Measurements from ENCODE around the gene RAB31.

The RAB31 gene

DNA sequence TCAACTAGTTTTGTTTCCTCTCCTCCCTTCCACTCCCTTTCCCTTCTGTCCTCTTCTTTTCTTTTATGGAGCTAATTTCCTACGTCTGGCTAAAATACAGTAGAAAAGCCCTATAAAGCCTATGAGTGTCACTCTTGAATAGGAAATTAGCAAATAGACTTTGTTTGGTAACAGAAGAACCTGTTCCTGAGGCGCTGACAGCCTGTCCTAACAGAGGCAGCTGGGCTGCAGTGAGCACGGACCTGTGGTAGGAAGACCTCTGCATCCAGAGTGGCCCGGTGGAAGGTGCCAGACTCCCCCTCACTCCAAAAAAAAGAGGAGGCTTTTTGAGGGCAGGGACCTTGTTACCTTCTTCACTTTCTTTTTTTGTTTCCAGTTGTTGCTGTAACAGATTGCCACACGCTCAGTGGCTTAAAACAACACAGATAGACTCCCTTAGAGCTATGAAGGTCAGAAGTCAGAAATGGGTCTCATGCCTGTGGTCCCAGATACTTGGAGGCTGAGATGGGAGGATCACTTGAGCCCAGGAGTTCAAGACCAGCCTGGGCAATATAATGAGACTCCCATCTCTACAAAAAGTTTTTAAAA is 96.5 kb downstream of the RAB31 start:
- DNase-seq (ENCODE audit: low read depth) = no peak
- H3K4me3 ChIP-seq (ENCODE audit: low read depth, low read length) = no peak overlapping the region

DNA sequence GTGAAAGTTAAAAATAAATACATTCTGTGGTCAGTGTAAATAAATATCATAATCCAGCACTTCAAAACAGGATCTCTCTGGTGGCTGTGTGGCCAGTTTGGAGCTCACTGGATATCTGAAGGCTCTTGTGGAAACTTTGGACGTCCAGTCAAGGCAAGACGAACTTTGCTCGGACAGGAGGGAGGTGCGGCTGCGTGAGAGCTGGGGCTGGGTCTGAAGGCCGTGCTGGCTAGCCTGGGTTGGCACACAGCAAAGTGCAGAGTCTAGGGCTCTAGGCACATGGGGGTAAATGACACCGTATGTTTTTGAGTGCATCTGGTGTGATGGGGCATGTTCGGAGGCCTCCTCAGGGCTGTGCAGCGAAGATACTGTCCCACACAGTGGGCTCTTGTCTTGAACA is 98.8 kb downstream of the RAB31 start:
- no peak for DNase-seq (ENCODE audit: low read depth)
- H3K4me3 ChIP-seq (ENCODE audit: low read depth, low read length) = no peak overlapping the region

DNA sequence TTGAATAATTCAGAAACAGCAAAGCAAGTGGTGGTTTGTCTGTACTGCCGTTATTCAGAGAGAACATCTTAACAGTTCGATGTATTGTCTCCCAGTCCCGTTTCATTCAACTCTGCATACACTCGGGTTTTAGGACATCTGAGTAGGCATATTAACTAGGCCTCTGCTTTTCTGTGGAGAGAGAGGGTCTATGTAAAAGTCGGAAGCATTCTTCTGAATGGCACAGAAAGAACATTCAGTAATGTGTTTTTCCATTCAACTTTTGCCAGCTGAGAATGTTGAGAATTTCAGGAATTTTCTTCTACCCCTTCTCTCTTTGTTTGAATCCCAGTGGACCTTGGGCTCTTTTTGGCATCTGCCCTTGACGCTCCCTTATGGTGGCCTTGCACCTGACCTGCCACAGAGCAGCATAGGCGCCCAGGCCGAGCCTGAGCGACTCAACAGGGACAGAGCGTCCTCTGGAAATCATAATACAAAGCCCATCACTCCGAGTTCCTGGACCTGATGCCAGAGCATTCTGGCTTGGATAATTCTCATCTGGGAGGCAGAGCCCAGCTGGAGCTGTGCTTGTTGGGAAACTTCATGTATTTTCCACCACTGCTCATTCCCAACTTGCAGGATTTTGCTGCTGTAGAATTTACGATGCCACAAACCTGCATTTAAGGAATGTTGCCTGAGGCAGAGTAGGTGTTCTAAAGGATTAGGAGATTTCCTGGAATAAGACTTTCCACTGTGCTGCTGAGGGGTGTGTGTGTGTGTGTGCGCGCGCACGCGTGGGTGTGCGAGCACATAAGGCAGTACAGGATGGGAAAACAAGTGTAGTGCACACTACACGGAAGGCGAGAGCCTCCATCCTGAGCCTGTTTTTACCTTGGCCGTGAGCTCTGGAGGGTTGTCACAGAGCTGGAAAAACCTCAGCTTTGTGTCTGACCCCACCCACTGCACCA is 100.5 kb downstream of the RAB31 start:
- no peak overlapping the region for H3K4me3 ChIP-seq (ENCODE audit: low read depth, low read length)
- DNase-seq (ENCODE audit: low read depth) = no peak

DNA sequence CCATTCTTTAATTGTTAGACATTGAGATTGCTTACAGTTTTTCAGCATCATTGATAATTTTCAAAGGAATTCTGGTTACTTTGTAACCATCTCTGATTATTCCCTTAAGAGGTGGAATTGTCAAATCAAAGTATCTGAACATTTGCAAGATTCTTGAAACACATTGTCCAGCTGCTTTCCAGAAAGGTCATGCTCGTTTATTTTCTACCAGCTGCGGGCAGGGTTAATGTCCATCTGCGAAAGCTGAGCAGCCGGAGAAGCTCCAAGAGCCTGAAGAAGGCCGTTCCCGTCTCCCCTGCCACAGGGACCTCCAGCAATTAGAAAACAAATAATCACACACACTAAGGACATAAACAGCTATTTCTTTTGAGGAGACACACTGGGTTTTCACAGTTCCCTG is 101.6 kb downstream of the RAB31 start:
- H3K4me3 ChIP-seq (ENCODE audit: low read depth, low read length) = no peak overlapping the region
- DNase-seq (ENCODE audit: low read depth) = no peak

DNA sequence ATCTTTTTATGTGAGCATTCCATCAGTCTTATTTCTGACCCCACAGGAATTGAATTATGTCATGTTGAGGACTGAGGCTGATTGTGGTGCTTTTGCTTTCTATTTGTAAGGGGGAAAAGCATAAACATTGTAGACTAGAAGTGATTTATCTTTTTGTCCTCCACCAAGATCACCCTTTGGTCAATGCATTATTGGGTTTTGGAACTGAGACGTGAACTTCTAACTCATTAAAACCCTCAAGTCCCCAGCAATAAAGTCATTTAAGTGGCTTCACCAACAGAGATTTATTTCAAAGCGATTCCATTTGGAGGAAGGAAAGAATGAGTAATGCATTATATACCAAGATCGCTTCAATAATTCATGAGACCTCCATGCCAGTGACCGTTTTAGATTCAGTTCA is 102.2 kb downstream of the RAB31 start:
- H3K4me3 ChIP-seq (ENCODE audit: low read depth, low read length) = no peak overlapping the region
- no peak for DNase-seq (ENCODE audit: low read depth)

DNA sequence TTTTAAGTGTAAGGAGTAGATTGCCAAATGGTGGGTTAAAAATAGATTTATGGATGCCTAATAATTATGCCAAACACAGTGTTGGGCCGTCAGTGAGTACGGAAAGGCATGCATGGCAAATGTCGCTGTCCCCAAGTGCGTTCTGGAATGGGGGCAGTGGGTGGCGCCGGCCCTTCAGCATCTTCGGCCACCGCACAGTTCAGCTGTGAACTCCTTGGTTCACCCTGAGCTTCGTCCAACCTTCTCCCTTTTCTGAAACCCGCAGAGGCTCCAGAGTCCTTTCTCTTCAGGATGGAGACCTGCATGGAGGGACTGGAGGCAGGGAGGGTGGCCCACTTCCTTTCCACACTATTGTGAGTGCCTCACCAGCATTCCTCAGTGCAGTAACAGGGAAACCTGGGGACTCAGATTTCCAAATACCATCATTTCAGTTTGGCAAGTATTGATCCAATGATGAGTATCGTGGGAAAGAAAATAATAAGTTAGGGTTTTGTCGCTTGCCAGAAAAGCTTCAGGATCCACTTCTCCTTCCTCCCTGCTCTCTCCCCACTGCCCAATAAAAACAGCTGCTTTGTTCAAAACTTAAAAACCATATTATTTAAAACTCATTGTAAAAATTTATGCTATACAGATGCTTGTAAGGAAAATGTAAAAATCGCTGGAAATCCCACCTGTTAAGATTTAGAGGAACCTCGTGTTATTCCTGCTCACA is 103.0 kb downstream of the RAB31 start:
- no peak overlapping the region for H3K4me3 ChIP-seq (ENCODE audit: low read depth, low read length)
- DNase-seq (ENCODE audit: low read depth) = no peak

DNA sequence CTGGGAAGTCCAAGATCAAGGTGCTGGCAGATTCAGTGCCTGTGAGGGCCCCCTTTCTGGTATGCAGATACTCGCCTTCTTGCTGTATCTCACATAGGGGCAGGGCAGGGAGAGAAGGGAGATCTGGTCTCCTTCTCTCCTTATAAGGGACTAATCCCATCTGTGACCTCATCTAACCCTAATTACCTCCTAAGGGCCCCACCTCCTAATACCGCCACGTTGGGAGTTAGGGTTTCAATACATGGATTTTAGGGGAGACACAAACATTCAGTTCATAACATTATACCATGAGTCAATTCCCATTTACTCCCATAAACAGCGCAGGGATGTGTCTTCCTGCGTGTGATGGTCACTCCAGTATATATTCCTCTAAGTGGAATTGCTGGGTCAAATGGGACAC is 103.9 kb downstream of the RAB31 start:
- no peak overlapping the region for H3K4me3 ChIP-seq (ENCODE audit: low read depth, low read length)
- DNase-seq (ENCODE audit: low read depth) = no peak

DNA sequence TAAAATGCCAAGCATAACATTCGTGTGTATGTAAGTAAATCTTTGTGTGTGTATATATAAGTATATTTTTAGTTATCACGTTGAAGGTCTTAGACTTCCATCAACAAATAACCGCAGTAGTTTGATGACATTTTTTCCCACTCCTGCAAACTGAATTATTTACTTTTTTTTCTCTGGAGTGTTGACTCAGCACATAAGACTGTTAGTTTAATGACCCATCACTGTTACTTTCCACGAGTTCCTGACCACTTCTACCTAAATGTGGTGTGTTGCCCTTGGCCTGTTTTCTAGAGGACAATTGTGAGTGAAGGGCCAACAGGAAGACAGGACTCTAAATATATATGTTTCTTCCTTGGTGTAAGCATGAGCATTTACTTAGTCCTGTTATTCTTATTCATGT is 106.3 kb downstream of the RAB31 start:
- DNase-seq (ENCODE audit: low read depth) = peak; percentile 72

DNA sequence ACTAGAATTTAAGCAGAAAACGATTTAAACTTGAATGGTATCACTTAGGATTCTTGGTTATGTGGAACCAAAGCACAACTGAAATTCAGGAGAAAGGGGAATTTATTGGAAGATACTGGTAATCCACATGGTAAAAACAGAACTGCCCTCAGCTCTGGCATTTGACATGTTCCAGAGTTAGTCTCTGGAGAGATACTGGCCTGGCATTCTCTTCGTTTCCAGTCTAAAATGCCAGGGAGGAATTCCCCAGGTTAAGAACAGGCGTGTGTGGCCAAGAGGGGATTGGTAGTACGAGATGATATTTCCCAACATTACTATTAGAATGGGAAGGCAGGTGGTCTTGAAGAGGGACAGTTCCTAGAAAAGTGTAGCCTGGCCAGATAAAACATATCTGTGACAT is 109.2 kb downstream of the RAB31 start:
- no peak for DNase-seq (ENCODE audit: low read depth)

More for the DNA sequence above, 106.3 kb downstream of the RAB31 start:
- no peak overlapping the region for H3K4me3 ChIP-seq (ENCODE audit: low read depth, low read length)

DNA sequence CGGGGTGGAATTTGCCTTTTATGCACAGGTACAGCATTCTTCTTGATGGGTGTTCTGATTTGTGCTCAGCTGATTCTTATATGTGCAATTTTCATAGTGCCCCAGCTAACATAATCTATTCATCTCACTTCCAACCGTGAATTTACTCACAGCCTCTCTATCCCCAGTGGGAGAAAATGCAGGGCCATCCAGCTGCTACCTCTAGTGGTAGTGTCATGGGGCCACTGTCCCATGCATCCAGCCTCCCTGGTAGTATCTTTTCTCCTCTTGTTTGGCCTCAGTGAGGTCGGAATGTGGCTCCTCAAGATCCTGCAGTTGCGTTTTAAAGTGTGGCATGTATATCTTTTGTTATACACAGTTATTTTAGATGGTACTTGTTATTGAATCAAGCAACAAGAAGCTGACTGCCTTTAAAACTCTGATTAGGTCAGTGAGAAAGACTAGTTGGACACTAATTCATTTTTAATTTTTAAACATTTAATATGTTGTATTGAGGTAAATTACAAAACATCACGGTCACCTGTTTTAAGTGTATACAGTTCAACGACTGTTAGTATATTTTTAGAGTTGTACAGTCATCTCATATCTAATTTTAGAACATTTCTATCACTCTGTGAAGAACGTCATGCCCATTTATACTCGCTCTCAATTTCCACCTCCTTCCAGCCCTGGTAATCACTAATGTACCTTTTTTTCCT is 109.8 kb downstream of the RAB31 start:
- no peak for DNase-seq (ENCODE audit: low read depth)

More for the DNA sequence above, 109.2 kb downstream of the RAB31 start:
- no peak overlapping the region for H3K4me3 ChIP-seq (ENCODE audit: low read depth, low read length)

DNA sequence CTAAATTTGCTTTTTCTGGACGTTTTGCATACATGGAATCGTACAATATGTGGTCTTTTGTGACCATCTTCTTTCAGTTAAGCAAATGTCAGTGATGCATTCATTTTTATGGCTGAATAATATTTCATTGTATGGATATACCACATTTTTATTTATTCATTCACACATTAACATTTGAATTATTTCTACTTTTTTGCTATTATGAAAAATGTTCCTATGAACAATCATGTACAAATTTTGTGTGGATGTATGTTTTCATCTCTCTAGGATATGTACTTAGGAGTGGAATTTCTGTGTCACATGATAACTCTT is 110.3 kb downstream of the RAB31 start:
- no peak overlapping the region for H3K4me3 ChIP-seq (ENCODE audit: low read depth, low read length)
- DNase-seq (ENCODE audit: low read depth) = no peak

More for the DNA sequence above, 109.8 kb downstream of the RAB31 start:
- no peak overlapping the region for H3K4me3 ChIP-seq (ENCODE audit: low read depth, low read length)

DNA sequence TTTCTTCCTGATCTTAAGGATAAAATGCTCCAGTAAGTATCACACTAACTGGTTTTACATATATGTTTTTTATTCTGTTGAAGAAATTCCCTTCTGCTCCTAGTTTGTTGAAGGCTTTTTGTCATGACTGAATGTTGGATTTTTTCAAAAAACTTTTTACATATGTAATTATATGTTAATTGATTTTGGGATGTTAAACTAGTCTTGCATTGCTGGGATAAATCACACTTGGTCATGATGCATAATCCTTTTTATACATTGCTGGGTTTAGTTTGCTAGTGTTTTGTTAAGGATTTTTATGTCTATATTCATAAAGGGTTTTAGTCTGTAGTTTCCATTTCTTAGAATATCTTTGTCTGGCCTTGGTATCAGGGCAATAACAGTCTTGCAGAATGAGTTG is 112.0 kb downstream of the RAB31 start:
- DNase-seq (ENCODE audit: low read depth) = no peak
- H3K4me3 ChIP-seq (ENCODE audit: low read depth, low read length) = no peak overlapping the region

DNA sequence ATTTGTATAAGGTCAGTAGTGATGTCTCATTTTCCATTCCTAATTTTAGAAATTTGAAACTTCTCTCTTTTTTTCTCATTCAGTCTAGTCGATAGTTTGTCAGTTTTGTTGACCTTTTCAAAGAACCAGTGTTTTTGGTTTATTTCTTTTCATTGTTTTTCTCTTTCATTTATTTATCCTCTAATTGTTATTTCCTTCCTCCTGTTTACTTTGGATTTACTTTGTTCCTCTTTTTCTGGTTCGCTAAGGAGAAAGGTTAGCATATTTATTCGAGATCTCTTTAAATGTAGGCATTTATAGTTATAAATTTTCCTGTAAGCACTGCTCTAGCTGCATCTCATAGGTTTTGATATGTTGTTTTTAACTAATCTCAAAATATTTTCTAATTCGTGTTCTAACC is 112.6 kb downstream of the RAB31 start:
- no peak for DNase-seq (ENCODE audit: low read depth)
- no peak overlapping the region for H3K4me3 ChIP-seq (ENCODE audit: low read depth, low read length)

DNA sequence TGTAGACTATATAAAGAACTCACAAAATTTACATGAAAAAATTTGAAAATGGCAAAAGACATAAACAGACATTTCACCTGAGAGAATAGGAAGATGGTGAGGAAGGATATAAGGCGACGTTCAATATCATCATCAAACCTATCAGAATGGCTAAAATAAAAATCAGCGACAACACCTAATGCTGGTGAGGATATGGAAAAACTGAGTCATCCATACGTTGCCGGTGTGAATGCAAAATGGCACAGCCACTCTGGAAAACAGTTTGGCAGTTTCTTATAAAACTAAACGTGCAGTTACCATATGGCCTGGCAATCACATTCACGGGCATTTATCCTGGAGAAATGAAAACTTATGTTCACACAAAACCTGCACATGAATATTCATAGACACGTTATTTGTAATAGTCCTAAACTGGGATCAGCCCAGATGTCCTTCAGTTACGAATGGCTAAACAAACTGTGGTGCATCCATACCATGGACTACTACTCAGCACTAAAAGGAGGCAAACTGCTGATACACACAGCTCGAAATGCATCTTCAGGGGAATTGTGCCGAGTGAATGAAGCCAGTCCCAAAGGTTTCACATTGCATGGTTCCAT is 114.6 kb downstream of the RAB31 start:
- H3K4me3 ChIP-seq (ENCODE audit: low read depth, low read length) = no peak overlapping the region
- no peak for DNase-seq (ENCODE audit: low read depth)

DNA sequence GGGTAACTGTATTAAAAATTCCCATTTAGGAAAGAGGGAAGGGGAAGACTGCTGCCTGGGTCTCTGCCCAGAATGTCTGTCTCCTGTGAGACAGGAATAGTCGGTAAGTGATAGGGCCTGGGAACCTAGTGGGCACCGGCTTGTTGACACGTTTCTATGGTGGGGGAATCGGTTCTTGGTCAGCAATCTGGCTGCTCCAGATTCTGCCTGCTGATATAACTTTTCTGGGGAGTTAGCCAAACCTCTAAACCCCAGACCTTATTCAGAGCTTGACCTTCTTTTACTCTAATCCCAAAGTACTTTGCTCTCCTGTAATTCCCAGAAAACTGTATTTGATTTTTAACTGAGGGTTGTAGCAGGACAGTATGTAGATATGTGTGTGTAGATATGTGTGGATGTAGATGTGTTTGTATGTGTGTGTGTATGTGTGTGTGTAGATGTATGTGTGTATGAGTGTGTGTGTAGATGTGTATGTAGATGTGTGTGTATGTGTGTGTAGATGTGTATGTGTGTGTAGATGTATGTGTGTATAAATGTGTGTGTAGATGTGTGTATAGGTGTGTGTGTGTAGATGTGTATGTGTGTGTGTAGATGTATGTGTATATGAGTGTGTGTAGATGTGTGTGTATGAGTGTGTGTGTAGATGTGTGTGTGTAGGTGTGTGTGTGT is 115.8 kb downstream of the RAB31 start:
- peak; percentile 56 for DNase-seq (ENCODE audit: low read depth)
- no peak overlapping the region for H3K4me3 ChIP-seq (ENCODE audit: low read depth, low read length)

DNA sequence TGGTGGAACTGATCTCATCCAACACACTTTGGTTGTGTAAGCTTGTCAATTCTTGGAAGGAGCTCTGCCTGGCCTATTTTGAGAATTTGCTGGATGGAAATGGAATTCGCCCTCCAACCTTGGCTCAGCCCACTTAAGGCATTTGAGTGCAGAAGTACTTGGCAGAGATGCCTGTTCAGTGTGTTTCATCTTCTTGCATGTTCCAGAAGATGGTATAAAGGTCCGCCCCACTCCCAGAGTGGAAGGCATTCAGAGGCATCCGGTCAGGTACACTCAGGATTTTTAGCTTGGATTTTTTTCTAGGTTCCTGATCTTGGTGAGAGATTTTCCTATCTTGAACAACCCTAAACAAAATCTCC is 116.4 kb downstream of the RAB31 start:
- DNase-seq (ENCODE audit: low read depth) = peak; percentile 71
- H3K4me3 ChIP-seq (ENCODE audit: low read depth, low read length) = no peak overlapping the region

DNA sequence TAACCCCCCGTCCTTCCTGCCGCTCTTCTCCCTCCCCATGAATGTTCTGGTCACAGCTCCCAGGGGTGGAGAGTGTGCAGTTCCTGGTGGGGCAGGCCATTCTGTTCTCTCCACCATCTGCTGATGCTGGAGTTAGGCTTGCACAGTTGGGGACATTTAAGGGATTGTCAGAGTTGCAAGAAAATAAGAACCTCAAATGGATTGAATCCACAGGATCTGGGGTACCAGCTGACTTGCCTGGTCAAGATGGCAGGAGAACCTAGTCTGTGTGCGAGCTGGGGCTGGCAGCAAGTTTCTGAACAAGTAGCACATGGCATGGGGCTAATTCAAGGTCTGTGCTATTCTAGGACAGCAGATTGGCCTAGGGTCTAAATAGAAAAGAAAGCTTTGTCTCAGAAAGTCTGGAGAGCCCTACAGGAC is 116.9 kb downstream of the RAB31 start:
- no peak for DNase-seq (ENCODE audit: low read depth)
- H3K4me3 ChIP-seq (ENCODE audit: low read depth, low read length) = no peak overlapping the region

DNA sequence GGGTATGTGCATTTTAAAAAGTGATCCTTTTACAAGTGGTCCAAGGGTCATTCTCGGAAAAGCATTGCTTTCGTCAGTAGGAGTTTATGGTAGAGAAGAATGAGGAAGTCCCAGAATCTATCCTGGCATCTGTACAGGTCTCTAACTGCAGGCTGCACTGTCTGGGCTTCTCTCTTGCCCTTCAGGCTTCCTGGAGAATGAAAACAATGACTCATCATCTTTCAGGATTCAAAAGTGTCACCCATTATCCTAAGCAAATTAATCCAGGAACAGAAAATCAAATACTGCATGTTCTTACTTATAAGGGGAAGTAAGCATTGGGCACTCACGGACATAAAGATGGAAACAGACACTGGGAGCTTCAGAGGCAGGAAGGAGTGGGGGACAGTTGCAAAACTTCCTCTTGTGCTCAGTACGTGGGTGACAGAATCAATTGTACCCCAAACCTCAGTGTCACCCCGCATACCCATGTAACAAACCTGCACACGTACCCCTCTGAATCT is 117.5 kb downstream of the RAB31 start:
- no peak overlapping the region for H3K4me3 ChIP-seq (ENCODE audit: low read depth, low read length)
- peak; percentile 87 for DNase-seq (ENCODE audit: low read depth)

DNA sequence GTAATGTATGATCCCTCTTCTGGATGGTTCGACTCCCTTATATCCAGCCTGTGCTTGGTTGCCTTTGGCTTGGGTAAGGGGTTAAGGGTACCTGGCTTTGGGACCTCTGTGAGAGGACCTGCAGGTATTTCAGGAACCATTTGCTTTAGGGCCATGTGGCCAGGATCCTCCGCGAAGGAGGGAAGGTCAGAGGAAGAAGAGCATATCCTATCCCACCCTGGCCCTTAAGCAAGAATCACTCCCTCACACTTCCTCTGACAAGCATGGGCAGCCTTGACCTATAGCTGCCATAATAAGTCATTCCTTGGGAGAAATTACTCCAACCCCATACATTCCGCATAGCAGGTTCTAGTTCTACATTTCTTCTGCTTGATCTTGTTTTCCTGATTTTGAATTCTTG is 118.6 kb downstream of the RAB31 start:
- no peak overlapping the region for H3K4me3 ChIP-seq (ENCODE audit: low read depth, low read length)
- no peak for DNase-seq (ENCODE audit: low read depth)
